GM19463 (cell line): ENCODE data around the gene YOD1.
A peak's percentile ranks its signal among the peaks of the same experiment; 100 is the strongest.

Source experiments
- ATAC-seq: cut with Tn5 transposase; IDR thresholded peaks from one replicate; pipeline ENCODE4 v1.9.1; 2021; ENCODE audit warnings: mild to moderate bottlenecking, moderate library complexity; ENCODE audit not compliant: unreplicated experiment

YOD1 gene

GRCh38 chr1:207073906-207074820 is 23.2 kb upstream of the YOD1 start:
- no peak for ATAC-seq

GRCh38 chr1:207072233-207072632 is 21.2 kb upstream of the YOD1 start:
- no peak for ATAC-seq

- no peak for ATAC-seq
These were observed 20.4 kb upstream of the YOD1 start for GRCh38 chr1:207071426-207071825.

GRCh38 chr1:207070811-207071210 is 19.8 kb upstream of the YOD1 start:
- ATAC-seq: no peak

GRCh38 chr1:207069858-207070506 is 19.0 kb upstream of the YOD1 start:
- ATAC-seq: no peak

GRCh38 chr1:207069061-207069460 is 18.1 kb upstream of the YOD1 start:
- ATAC-seq: no peak

- no peak for ATAC-seq
These were observed 16.7 kb upstream of the YOD1 start for GRCh38 chr1:207067665-207068064.

- ATAC-seq: no peak
These were observed 16.2 kb upstream of the YOD1 start for GRCh38 chr1:207067185-207067584.

- ATAC-seq: no peak
These were observed 13.6 kb upstream of the YOD1 start for GRCh38 chr1:207064561-207064960.

- no peak for ATAC-seq
These were observed 12.0 kb upstream of the YOD1 start for GRCh38 chr1:207063014-207063413.

- ATAC-seq: no peak
These were observed 11.1 kb upstream of the YOD1 start for GRCh38 chr1:207062058-207062457.

- ATAC-seq: no peak
These were observed 9.6 kb upstream of the YOD1 start for GRCh38 chr1:207060596-207060995.

GRCh38 chr1:207059881-207060280 is 8.9 kb upstream of the YOD1 start:
- no peak for ATAC-seq

- ATAC-seq: no peak
These were observed 8.2 kb upstream of the YOD1 start for GRCh38 chr1:207058878-207059867.

- no peak for ATAC-seq
These were observed 7.2 kb upstream of the YOD1 start for GRCh38 chr1:207058252-207058651.

- ATAC-seq: no peak
These were observed 5.7 kb upstream of the YOD1 start for GRCh38 chr1:207056673-207057072.

- no peak for ATAC-seq
These were observed 4.5 kb upstream of the YOD1 start for GRCh38 chr1:207055386-207056001.

- no peak for ATAC-seq
These were observed 3.5 kb upstream of the YOD1 start for GRCh38 chr1:207054491-207054890.

GRCh38 chr1:207052911-207053769 is 2.1 kb upstream of the YOD1 start, which contains the start of gene PFKFB2:
PFKFB2 (plus strand) TSS chr1:207053275; CDS start chr1:207054718, 1,443 bp downstream.
- peak; percentile 75 for ATAC-seq
